Lung (tissue), 12 donors: Measurements from ENCODE around the gene FAM227B. TPM values are rescaled to one million over a fixed set of nuclear protein-coding genes. Genes with fewer than 3 reads are reported as not detected.

Source experiments
- ATAC-seq: fragments of 200-7000 bp; cut with Tn5 transposase; one replicate; pipeline ENCODE4 v1.9.1; 2020; ENCODE audit warnings: moderate number of reproducible peaks; ENCODE audit not compliant: insufficient read depth, low FRiP score
- DNase-seq, 3 donors: peaks; one replicate each; pipeline ENCODE4 v3.0.0-alpha.2; 2013 to 2017
- H3K27ac ChIP-seq, 2 donors: one replicate each; pipeline ENCODE4 v1.5.1; 2013; ENCODE audit warnings: mild to moderate bottlenecking in 2 of 2, moderate library complexity in 2 of 2, control low read depth in 1 of 2, inconsistent platforms in 1 of 2, low read depth in 1 of 2, low read length in 1 of 2
- H3K27me3 ChIP-seq, 3 donors: one replicate each; pipeline ENCODE4 v1.5.1; 2013; ENCODE audit warnings: low read length in 2 of 3; ENCODE audit not compliant: control insufficient read depth in 3 of 3, insufficient read depth in 3 of 3
- H3K36me3 ChIP-seq, 4 donors: one replicate each; pipeline ENCODE4 v1.5.1; 2013; ENCODE audit warnings: low read length in 4 of 4, mild to moderate bottlenecking in 1 of 4, moderate library complexity in 1 of 4; ENCODE audit not compliant: control insufficient read depth in 4 of 4, insufficient read depth in 4 of 4
- H3K4me1 ChIP-seq, 5 donors: one replicate each; pipeline ENCODE4 v1.5.1; 2013; ENCODE audit warnings: low read length in 5 of 5, mild to moderate bottlenecking in 2 of 5, moderate library complexity in 1 of 5; ENCODE audit not compliant: control insufficient read depth in 5 of 5, insufficient read depth in 5 of 5
- H3K4me3 ChIP-seq: one replicate; pipeline ENCODE4 v1.5.1; 2013; ENCODE audit warnings: mild to moderate bottlenecking, control low read depth, moderate library complexity
- H3K9ac ChIP-seq, 2 donors: one replicate each; pipeline ENCODE4 v1.5.1; 2013; ENCODE audit warnings: low read length in 2 of 2, control low read depth in 1 of 2; ENCODE audit not compliant: insufficient read depth in 1 of 2
- H3K9me3 ChIP-seq, 4 donors: one replicate each; pipeline ENCODE4 v1.5.1; 2013; ENCODE audit warnings: low read length in 3 of 4, mild to moderate bottlenecking in 1 of 4, moderate library complexity in 1 of 4; ENCODE audit not compliant: control insufficient read depth in 4 of 4, insufficient read depth in 3 of 4
- WGBS, 2 donors: extraction: QIAGEN DNeasy Blood & Tissue Kit; methylation state at CpG; one replicate each; pipeline ENCODE4 v1.1.7; 2013; 5-methylcytosine and 5-hydroxymethylcytosine counted together
- polyA plus RNA-seq, 2 donors: library from polyadenylated mRNA; stranded (reverse); fragments of 200-250 nt; gene quantifications; one replicate each; pipeline ENCODE4 v1.2.1, GENCODE V29; 2013
- total RNA-seq, 2 donors: library from RNA; depleted of rRNA in 1 of 2; stranded (reverse); fragments of >200 nt in 1 of 2; gene quantifications; one replicate each; pipeline ENCODE4 v1.2.1, GENCODE V29; 2014 to 2021
- TF ChIP-seq, protein P1 (sequence below): IDR thresholded peaks from 2 replicates; pipeline ENCODE4 v1.5.1; 2012; ENCODE audit warnings: mild to moderate bottlenecking; ENCODE audit errors: control extremely low read depth, extremely low read depth
- donor health status: control.
- donor health status: control.
- donor health status: Bipolar disorder and iron deficiency.
- donor health status: healthy.
- donor health status: DM: yes; HTN: yes; CAD: no.

FAM227B gene
- total and polyA plus RNA-seq, 4 donors: 2.2 to 14.5 (median 4.7) TPM

DNA sequence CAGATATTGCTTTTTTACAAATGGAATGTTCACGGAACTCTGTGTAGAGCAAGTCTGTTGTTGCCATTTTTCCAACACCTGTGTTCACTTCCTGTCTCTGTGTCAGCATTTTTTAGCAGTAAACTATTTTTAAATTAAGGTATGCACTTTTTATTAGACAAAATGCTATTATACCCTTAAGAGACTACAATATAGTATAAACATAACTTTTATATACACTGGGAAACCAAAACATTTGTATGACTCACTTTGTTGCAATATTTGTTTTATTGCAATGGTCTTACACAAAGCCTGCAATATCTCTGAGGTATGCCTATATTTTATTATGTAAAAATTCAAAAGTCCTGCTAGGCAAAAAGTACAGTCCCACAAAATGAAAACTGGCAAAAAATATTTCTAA is 237.4 kb downstream of the FAM227B start:
- Histone ChIP-seq H3K9me3 (no peaks in the 10 kb centered on the region), H3K9ac (no peak overlapping the region), H3K4me3 (no peak overlapping the region), H3K36me3 (no peaks in the 10 kb centered on the region), H3K4me1 (no peaks in the 10 kb centered on the region), H3K27ac (no peak overlapping the region), H3K27me3 (no peaks in the 10 kb centered on the region)
- peak in 1 of 3 donors; percentile 4 for DNase-seq
- 54 to 59% methylated on average over 1 of the region's 1 CpG for WGBS, 2 donors
- TF ChIP-seq, protein P1, sequence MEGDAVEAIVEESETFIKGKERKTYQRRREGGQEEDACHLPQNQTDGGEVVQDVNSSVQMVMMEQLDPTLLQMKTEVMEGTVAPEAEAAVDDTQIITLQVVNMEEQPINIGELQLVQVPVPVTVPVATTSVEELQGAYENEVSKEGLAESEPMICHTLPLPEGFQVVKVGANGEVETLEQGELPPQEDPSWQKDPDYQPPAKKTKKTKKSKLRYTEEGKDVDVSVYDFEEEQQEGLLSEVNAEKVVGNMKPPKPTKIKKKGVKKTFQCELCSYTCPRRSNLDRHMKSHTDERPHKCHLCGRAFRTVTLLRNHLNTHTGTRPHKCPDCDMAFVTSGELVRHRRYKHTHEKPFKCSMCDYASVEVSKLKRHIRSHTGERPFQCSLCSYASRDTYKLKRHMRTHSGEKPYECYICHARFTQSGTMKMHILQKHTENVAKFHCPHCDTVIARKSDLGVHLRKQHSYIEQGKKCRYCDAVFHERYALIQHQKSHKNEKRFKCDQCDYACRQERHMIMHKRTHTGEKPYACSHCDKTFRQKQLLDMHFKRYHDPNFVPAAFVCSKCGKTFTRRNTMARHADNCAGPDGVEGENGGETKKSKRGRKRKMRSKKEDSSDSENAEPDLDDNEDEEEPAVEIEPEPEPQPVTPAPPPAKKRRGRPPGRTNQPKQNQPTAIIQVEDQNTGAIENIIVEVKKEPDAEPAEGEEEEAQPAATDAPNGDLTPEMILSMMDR: no peak
- ATAC-seq: no peak

DNA sequence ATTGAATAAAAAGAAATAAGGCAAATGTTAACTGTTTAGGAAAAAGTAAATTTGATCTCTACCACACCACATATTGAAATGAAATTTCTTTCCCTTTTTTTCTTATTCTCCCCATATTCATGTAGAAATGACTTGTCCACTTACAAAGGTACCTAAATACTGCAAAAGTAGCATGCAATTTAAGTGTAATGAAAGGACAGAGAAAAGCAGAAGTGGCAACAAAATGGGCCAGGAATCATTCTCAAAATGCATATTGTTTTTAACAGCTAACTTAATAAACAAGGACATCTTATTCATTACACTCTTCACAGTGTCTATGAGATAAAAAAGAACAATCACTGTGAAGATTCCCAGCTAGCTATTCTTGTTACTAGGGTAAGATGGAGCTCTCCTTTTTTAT is 238.2 kb downstream of the FAM227B start:
- DNase-seq (no peak), ATAC-seq (no peak)
- Histone ChIP-seq H3K9ac (no peak overlapping the region), H3K4me1 (no peaks in the 10 kb centered on the region), H3K4me3 (no peak overlapping the region), H3K9me3 (no peaks in the 10 kb centered on the region), H3K36me3 (no peaks in the 10 kb centered on the region), H3K27ac (no peak overlapping the region), H3K27me3 (no peaks in the 10 kb centered on the region)
- TF ChIP-seq, protein P1: no peak

- ATAC-seq (no peak), DNase-seq (no peak)
- H3K27ac ChIP-seq: no peak overlapping the region
- WGBS, 2 donors: 76 to 81% methylated on average over 5 of the region's 5 CpGs
- H3K9ac ChIP-seq: no peak overlapping the region
- no peaks in the 10 kb centered on the region for H3K27me3 ChIP-seq
- TF ChIP-seq, protein P1: no peak
- no peak overlapping the region for H3K4me3 ChIP-seq
- no peaks in the 10 kb centered on the region for H3K36me3 ChIP-seq
- no peaks in the 10 kb centered on the region for H3K4me1 ChIP-seq
- no peaks in the 10 kb centered on the region for H3K9me3 ChIP-seq
Observed at GRCh38 chr15:49380912-49381311, 239.7 kb downstream of the FAM227B start.

DNA sequence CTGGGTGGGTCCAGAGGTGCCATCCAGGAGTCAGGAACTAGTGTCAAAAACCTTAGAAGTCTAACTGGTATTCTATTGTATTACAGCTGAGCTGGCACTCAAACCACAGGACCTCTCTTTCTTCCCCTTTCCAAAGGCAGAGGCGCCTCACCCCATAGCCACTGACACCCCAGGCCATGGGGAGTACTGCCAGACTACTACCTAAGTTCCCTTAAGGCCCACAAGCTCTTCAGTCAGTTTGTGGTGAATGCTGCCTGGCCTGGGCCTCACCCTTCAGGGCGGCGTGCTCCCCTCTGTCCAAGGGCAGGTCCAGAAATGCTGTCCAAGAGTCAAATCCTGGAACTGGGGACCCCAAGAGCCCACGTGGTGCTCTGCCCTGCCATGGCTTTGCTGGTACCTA is 240.6 kb downstream of the FAM227B start:
- H3K9me3 ChIP-seq: no peaks in the 10 kb centered on the region
- no peak overlapping the region for H3K9ac ChIP-seq
- TF ChIP-seq, protein P1: no peak
- H3K36me3 ChIP-seq: no peaks in the 10 kb centered on the region
- no peak overlapping the region for H3K27ac ChIP-seq
- DNase-seq (no peak), ATAC-seq (no peak)
- WGBS, 2 donors: 85 to 87% methylated on average over 4 of the region's 4 CpGs
- no peak overlapping the region for H3K4me3 ChIP-seq
- no peaks in the 10 kb centered on the region for H3K27me3 ChIP-seq
- no peaks in the 10 kb centered on the region for H3K4me1 ChIP-seq
